GM12892 (cell line): ENCODE measurements around the gene DPH2. TPM values are rescaled to one million over a fixed set of nuclear protein-coding genes. Genes with fewer than 3 reads are reported as not detected.

ENCODE experiments used
- DNase-seq: peaks from one replicate; pipeline ENCODE4 v3.0.0; 2011; ENCODE audit not compliant: insufficient read length
- FAIRE-seq: peaks from 2 replicates; lab custom pipeline; 2011; peaks lifted over from hg19 to GRCh38; lab: Jason Lieb, UNC
- POLR2A ChIP-seq: IDR thresholded peaks from 2 replicates; pipeline ENCODE4 v1.6.1; 2011; ENCODE audit warnings: low read depth, low read length, control low read depth
- POLR2AphosphoS5 ChIP-seq: IDR thresholded peaks from 2 replicates; pipeline ENCODE4 v1.6.1; 2011; ENCODE audit warnings: low read depth, low read length, control low read depth
- TAF1 ChIP-seq: IDR thresholded peaks from 2 replicates; pipeline ENCODE4 v1.6.1; 2011; ENCODE audit warnings: low read depth, mild to moderate bottlenecking, control low read depth, low read length, borderline replicate concordance
- polyA plus RNA-seq: library from polyadenylated mRNA; unstranded; fragments of >200 nt; gene quantifications from one replicate; pipeline ENCODE4 v1.2.1, GENCODE V29; 2012; ENCODE audit warnings: missing spikeins, inconsistent platforms; ENCODE audit not compliant: missing spikeins

The DPH2 gene
- polyA plus RNA-seq: 23.4 TPM

DNA sequence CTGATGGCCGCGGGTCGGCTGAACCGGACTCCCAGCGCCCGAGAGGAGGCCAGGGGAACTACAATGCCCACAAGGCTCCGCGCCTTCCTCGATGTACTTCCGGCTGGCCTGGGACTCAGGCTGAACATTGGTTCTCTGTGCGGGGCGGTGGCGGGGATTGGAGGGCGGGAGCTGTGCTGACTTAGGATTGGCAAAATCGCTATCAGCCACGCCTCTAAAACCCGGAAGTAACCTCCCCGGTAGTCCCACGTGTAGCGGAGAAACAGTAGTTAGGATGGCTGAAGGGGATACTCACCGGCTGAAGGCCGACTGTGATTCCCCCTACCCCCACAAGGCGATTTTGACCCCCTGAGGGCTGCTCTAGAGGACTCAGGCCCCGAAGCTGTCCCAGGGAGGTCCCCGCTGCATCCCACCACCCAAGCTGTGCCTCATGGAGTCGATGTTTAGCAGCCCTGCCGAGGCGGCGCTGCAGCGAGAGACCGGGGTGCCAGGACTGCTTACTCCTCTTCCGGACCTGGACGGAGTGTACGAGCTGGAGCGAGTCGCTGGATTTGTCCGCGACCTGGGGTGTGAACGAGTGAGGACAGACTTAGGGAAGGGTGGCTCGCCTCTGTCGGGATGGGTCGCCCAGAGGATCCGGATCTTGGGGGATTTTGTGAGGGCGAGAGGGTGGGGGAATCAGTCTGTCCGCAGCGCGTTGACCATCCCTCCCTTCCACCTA is at the start of gene DPH2:
Gene DPH2 (plus strand): TSS at position 265 of the 721 bp plus-strand sequence. CDS start 166 bp downstream, at position 431.
- TF ChIP-seq POLR2AphosphoS5: peak; percentile 67
- TF ChIP-seq POLR2A: peak; percentile 64; the same call in 1 of the 2 replicates
- TF ChIP-seq TAF1: no peak
- peak; percentile 98 for FAIRE-seq
- peak; percentile 99 for DNase-seq

GRCh38 chr1:43921022-43921421 is 48.8 kb upstream of the DPH2 start:
- FAIRE-seq: no peak
- no peak for TF ChIP-seq POLR2A
- TF ChIP-seq TAF1: no peak
- no peak for TF ChIP-seq POLR2AphosphoS5
- no peak for DNase-seq

GRCh38 chr1:43924516-43924915 is 45.3 kb upstream of the DPH2 start:
- FAIRE-seq: no peak
- no peak for DNase-seq
- TF ChIP-seq POLR2AphosphoS5 (no peak), TAF1 (no peak), POLR2A (no peak)

GRCh38 chr1:43925846-43926245 is 44.0 kb upstream of the DPH2 start:
- DNase-seq (no peak), FAIRE-seq (no peak)
- TF ChIP-seq POLR2AphosphoS5 (no peak), POLR2A (no peak), TAF1 (no peak)

- no peak for DNase-seq
- TF ChIP-seq TAF1 (no peak), POLR2A (no peak), POLR2AphosphoS5 (no peak)
- FAIRE-seq: no peak
Measured at GRCh38 chr1:43930168-43930948, 39.5 kb upstream of the DPH2 start.

DNA sequence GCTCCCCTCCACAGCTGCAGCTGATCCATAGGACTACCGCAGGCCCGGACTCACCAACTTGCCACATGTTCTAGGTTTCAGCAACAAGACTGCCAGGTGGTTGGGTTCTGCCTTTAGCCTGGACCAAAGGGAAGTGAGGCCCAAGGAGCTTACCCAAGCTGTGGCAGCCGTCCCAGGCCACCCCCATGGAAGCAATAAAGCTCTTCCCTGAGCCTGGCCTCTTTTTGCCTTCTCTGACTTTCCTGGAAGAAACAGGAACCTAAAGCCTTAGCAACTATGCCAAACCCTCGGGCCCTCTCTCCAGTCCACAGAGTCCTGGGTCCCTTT is 38.9 kb upstream of the DPH2 start:
- TF ChIP-seq POLR2A: no peak
- TF ChIP-seq POLR2AphosphoS5: no peak
- TF ChIP-seq TAF1: no peak
- no peak for FAIRE-seq
- no peak for DNase-seq

DNA sequence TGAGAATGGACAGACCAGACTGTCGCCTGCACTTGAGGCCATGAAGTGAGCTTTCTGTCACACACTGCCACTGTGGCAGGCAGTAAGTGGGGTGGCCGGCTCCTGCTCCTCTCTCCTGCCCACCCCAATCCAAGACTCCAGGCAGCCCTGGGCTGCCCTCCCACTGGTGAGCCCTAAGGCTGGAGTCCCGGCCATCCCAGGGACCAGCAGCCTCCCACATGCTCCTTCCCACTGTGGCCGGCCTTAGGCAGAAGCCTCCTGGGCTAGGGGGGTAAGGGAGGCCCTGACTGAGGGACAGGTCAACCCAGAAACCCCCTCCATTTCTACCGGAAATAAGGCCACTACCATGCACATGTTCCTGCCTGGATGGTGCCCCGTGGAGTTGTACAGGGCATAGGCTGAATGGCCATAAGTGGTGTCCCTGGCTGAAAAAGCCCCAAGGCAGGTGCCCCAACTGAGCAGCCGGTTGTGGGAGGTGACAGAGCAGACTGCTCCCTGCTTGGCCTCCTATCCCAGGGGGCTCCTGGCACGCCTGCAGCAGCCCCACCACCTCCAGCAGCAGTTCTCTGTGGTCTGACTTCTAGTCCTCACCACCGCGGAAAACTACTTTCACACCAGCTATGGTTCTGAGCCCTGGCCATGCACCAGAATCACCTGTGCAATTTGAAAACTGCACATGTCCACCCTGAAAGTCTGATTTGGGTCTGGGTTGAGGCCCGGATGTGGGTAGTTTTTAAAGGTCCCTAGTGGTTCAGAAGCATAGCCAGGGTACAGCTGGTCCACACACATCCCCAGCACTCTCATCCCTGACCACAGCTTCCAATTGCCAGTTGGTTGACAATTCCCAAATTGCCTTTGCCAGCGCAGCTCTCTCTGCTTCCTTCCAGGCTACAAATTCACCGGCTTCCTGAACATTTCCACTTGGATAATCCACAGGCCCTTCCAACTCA is 37.8 kb upstream of the DPH2 start:
- TF ChIP-seq POLR2A (no peak), TAF1 (no peak), POLR2AphosphoS5 (no peak)
- DNase-seq: no peak
- FAIRE-seq: no peak

GRCh38 chr1:43932786-43933385 is 36.9 kb upstream of the DPH2 start:
- DNase-seq: no peak
- no peak for FAIRE-seq
- TF ChIP-seq POLR2A (no peak), POLR2AphosphoS5 (no peak), TAF1 (no peak)

GRCh38 chr1:43933386-43934100 is 36.3 kb upstream of the DPH2 start, which contains the start of gene ARTN:
TSS of gene ARTN (plus strand) at chr1:43933801. CDS start at chr1:43935657, 1,856 bp downstream.
- FAIRE-seq (no peak), DNase-seq (no peak)
- TF ChIP-seq POLR2A (no peak), TAF1 (no peak), POLR2AphosphoS5 (no peak)
